ENCODE data around the gene ZNF605.

ZNF605 gene

DNA sequence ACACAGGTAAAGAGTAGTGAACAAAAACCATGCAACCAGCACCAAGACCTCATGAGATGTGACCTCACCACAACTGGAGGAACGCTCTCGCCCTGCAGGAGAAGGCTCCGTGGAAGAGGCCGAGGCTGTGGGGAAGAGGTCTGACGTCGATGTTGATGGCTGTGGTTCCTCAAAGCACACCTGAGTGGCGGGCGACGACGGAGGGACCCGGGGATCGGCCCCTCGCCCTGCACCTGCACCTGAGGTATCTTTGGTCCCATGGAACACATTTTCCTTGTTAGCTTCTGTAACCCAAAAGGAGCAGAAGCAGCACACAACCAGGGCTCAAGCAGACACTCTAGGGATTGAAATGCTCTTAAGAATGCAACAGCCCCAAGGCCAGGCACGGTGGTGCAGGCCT lies 86.6 kb downstream of the ZNF605 start:
- Histone ChIP-seq H2AFZ (ENCODE audit: low read depth, low read length) (no peak overlapping the region), H3K79me2 (ENCODE audit: insufficient read depth, low read length) (no peaks in the 10 kb centered on the region), H4K20me1 (ENCODE audit: insufficient read depth, low read length) (peaks cover 2% of the 10 kb centered on the region; the same call in 1 of the 2 replicates), H3K36me3 (ENCODE audit: insufficient read depth, low read length) (peaks cover 50% of the 10 kb centered on the region), H3K9ac (ENCODE audit: low read depth, low read length) (no peak overlapping the region), H3K27me3 (ENCODE audit: insufficient read depth, low read length, poor library complexity) (no peaks in the 10 kb centered on the region), H3K4me1 (ENCODE audit: insufficient read depth, low read length) (no peaks in the 10 kb centered on the region), H3K27ac (ENCODE audit: low read length) (no peak overlapping the region), H3K4me2 (ENCODE audit: insufficient read depth, low read length) (no peak overlapping the region), H3K4me3 (ENCODE audit: low read depth in 1 of 2, low read length in 2 of 2) (no peak overlapping the region), H3K9me3 (ENCODE audit: insufficient read depth, low read length, severe bottlenecking) (peaks cover 2% of the 10 kb centered on the region)
- TF ChIP-seq EZH2 (IDR thresholded peaks at IDR 0.05; ENCODE audit: borderline replicate concordance, low read depth, low read length, severe bottlenecking): no peak
- TF ChIP-seq, protein P1, sequence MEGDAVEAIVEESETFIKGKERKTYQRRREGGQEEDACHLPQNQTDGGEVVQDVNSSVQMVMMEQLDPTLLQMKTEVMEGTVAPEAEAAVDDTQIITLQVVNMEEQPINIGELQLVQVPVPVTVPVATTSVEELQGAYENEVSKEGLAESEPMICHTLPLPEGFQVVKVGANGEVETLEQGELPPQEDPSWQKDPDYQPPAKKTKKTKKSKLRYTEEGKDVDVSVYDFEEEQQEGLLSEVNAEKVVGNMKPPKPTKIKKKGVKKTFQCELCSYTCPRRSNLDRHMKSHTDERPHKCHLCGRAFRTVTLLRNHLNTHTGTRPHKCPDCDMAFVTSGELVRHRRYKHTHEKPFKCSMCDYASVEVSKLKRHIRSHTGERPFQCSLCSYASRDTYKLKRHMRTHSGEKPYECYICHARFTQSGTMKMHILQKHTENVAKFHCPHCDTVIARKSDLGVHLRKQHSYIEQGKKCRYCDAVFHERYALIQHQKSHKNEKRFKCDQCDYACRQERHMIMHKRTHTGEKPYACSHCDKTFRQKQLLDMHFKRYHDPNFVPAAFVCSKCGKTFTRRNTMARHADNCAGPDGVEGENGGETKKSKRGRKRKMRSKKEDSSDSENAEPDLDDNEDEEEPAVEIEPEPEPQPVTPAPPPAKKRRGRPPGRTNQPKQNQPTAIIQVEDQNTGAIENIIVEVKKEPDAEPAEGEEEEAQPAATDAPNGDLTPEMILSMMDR (IDR thresholded peaks at IDR 0.05; ENCODE audit: borderline replicate concordance, extremely low read depth, low read length, poor library complexity, severe bottlenecking): no peak
- no peak for ATAC-seq (ENCODE audit: insufficient read depth, low read depth)
- DNase-seq: no peak
